Measurements from ENCODE around the gene OSBP2.

DNA sequence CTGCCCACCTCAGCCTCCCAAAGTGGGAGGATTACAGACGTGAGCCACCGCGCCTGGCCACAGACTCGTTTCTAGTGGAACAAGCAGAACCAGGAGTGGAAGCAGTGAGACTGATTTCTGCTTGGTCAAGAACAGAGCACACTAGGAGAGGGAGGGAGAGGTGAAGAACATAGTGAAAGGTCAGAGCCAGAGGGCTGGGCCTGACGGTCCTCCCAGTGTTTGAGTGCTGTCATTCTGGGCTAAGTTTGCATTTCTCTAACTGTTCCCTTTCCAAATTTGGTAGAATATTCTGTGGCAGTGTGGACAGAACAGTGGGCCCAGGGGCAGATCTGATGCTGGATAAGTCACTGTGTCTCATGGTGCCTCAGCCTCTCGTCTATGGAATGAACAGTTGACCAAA, 55.2 kb downstream of the OSBP2 start:
- TF ChIP-seq GATA3 (IDR thresholded peaks at IDR 0.05; ENCODE audit: low read depth, low read length) = no peak
- TF ChIP-seq GATA2 (IDR thresholded peaks at IDR 0.05; ENCODE audit: low read depth, low read length) = no peak
